ENCODE results near the gene MND1.

DNA sequence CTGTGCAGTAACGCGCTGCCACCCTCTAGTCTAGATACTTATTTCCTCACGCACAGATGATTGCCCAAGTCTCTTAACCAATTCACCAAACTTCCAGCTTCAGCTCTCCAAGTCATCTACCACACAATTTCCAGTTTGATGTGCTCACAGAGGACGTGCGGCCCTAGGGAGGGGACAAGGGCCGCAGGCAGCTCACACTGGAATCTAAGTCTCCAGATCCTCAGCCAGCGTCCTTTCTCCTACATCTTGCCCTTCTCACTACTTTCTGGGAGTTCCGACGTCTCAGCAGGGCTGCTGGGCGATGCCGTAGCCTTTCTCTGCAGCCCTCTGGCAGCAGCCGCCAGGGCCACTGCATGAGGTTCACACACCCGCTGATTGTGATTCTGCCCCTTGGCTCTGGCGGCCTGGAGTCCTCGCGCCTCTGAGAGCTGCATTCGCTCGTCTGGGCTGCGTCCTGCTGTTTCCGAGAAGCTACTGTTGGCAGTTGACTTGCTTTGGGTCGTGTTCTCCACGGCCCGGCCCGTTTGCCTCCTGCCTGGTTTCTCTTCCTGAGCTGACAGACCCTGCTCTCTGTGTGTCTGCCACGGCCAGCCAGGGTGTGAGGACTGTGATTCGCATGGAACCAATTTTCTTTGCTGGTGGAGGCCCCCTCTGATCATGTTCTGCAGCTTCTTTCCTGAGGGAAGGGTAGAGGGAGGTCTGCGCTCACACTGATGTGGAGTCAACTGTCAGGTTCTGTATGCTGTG lies 107.6 kb downstream of the MND1 start:
- TF ChIP-seq, protein P1, sequence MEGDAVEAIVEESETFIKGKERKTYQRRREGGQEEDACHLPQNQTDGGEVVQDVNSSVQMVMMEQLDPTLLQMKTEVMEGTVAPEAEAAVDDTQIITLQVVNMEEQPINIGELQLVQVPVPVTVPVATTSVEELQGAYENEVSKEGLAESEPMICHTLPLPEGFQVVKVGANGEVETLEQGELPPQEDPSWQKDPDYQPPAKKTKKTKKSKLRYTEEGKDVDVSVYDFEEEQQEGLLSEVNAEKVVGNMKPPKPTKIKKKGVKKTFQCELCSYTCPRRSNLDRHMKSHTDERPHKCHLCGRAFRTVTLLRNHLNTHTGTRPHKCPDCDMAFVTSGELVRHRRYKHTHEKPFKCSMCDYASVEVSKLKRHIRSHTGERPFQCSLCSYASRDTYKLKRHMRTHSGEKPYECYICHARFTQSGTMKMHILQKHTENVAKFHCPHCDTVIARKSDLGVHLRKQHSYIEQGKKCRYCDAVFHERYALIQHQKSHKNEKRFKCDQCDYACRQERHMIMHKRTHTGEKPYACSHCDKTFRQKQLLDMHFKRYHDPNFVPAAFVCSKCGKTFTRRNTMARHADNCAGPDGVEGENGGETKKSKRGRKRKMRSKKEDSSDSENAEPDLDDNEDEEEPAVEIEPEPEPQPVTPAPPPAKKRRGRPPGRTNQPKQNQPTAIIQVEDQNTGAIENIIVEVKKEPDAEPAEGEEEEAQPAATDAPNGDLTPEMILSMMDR (IDR thresholded peaks at IDR 0.05 in 8 of 11, conservative IDR thresholded peaks at IDR 0.05 in 3 of 11) = no peak
- no peak for TF ChIP-seq POLR2AphosphoS5 (IDR thresholded peaks at IDR 0.05)
- TF ChIP-seq POLR2A (IDR thresholded peaks at IDR 0.05) = no peak
